GM12878 (cell line): Measurements from ENCODE around the gene ACOT13. TPM values are rescaled to one million over a fixed set of nuclear protein-coding genes. Genes with fewer than 3 reads are reported as not detected.

Experiments used
- ATAC-seq: fragments of 200-7000 bp; cut with Tn5 transposase; 3 replicates; pipeline ENCODE4 v1.9.1; 2020; ENCODE audit warnings: mild to moderate bottlenecking, moderate library complexity
- BruUV-seq: library from RNA; stranded (reverse); fragments of 400-500 nt; replicated peaks from 2 replicates; lab custom pipeline; 2021; lab: Mats Ljungman, UMichigan
- CTCF ChIA-PET: fragments of 300-600 bp; sonication (Branson Sonifier 250); formaldehyde crosslinking; extraction: SDS; loops from one replicate; lab custom pipeline; 2021; ENCODE audit warnings: inconsistent platforms; lab: Yijun Ruan, JAX
- POLR2A ChIA-PET: fragments of 350-600 bp; formaldehyde crosslinking; extraction: SDS; loops from one replicate; lab custom pipeline; 2021; ENCODE audit warnings: inconsistent platforms; lab: Charles Lee
- RAD21 ChIA-PET: fragments of 300-600 bp; sonication (Branson Sonifier 250); formaldehyde crosslinking; loops from one replicate; lab custom pipeline; 2023; ENCODE audit warnings: antibody characterized with exemption; ENCODE audit not compliant: unreplicated experiment; lab: Charles Lee
- SMC1A ChIA-PET: fragments of 300-600 bp; sonication (Branson Sonifier 250); formaldehyde crosslinking; loops from one replicate; lab custom pipeline; 2023; ENCODE audit not compliant: unreplicated experiment, uncharacterized antibody; lab: Charles Lee
- DNase-seq: peaks from one replicate; pipeline ENCODE4 v3.0.0-alpha.2; 2011; ENCODE audit warnings: low read depth, low spot score
- FAIRE-seq: peaks from 3 replicates; lab custom pipeline; 2011; peaks lifted over from hg19 to GRCh38; lab: Jason Lieb, UNC
- H2AFZ ChIP-seq: 2 replicates; pipeline ENCODE4 v1.6.0; 2011; ENCODE audit warnings: low read depth, low read length, control low read depth; ENCODE audit not compliant: control insufficient read depth
- H3K27ac ChIP-seq: 2 replicates; pipeline ENCODE4 v1.5.1; 2011; ENCODE audit warnings: control low read depth; ENCODE audit not compliant: control insufficient read depth, insufficient read depth
- H3K27me3 ChIP-seq, 2 experiments: replicated peaks in 1 of 2; 2 replicates each; pipeline versions ENCODE4 v1.6.0 to v1.6.1; 2011; ENCODE audit warnings: low read length in 1 of 2; ENCODE audit not compliant: control insufficient read depth in 2 of 2, insufficient read depth in 2 of 2
- H3K36me3 ChIP-seq, 2 experiments: 2 replicates each; pipeline ENCODE4 v1.5.1; 2011; ENCODE audit warnings: low read length in 1 of 2; ENCODE audit not compliant: control insufficient read depth in 2 of 2, insufficient read depth in 2 of 2
- H3K4me1 ChIP-seq: 2 replicates; pipeline ENCODE4 v1.6.1; 2011; ENCODE audit warnings: mild to moderate bottlenecking, low read length, moderate library complexity, mixed read lengths; ENCODE audit not compliant: control insufficient read depth, insufficient read depth
- H3K4me2 ChIP-seq: 2 replicates; pipeline ENCODE4 v1.6.0; 2011; ENCODE audit warnings: control low read depth; ENCODE audit not compliant: control insufficient read depth, insufficient read depth
- H3K4me3 ChIP-seq: fragments of 200-600 bp; sonication (generic); 2 replicates; pipeline ENCODE4 v1.5.1; 2016
- H3K79me2 ChIP-seq: 2 replicates; pipeline ENCODE4 v1.6.0; 2011; ENCODE audit warnings: low read length; ENCODE audit not compliant: control insufficient read depth, insufficient read depth
- H3K9ac ChIP-seq: 2 replicates; pipeline ENCODE4 v1.8.0; 2011; ENCODE audit warnings: low read length, control low read depth, mixed read lengths; ENCODE audit not compliant: control insufficient read depth, insufficient read depth
- H3K9me3 ChIP-seq: replicated peaks from 3 replicates; pipeline ENCODE4 v1.5.1; 2011; ENCODE audit warnings: mild to moderate bottlenecking, low read length; ENCODE audit not compliant: control insufficient read depth, insufficient read depth
- H4K20me1 ChIP-seq: 2 replicates; pipeline ENCODE4 v1.6.0; 2011; ENCODE audit not compliant: control insufficient read depth, insufficient read depth
- CREB1 ChIP-seq: IDR thresholded peaks from 2 replicates; pipeline ENCODE4 v1.6.1; 2012; ENCODE audit warnings: low read depth, mild to moderate bottlenecking, inconsistent platforms
- IRF4 ChIP-seq: IDR thresholded peaks from 2 replicates; pipeline ENCODE4 v1.6.1; 2011; ENCODE audit warnings: low read depth, low read length
- MTA3 ChIP-seq: IDR thresholded peaks from 2 replicates; pipeline ENCODE4 v1.6.1; 2012; ENCODE audit warnings: low read length, inconsistent platforms, borderline replicate concordance
- NKRF ChIP-seq: fragments of 450-650 bp; conservative IDR thresholded peaks from 2 replicates; pipeline ENCODE4 v1.6.1; 2017; ENCODE audit warnings: mild to moderate bottlenecking, moderate library complexity
- WGBS: methylation state at CpG from one replicate; pipeline ENCODE4 v1.1.6; 2016; ENCODE audit warnings: low lambda C conversion rate; ENCODE audit not compliant: insufficient replicate concordance, insufficient coverage; ENCODE audit errors: missing lambda C conversion rate; 5-methylcytosine and 5-hydroxymethylcytosine counted together
- in situ Hi-C: fragments of 300-500 bp; cut with MboI; formaldehyde crosslinking; loops from 9 replicates; pipeline ENCODE4 v1.14.3; 2018; ENCODE audit warnings: mixed read lengths
- intact Hi-C: fragments of 100-400 bp; cut with micrococcal nuclease; formaldehyde crosslinking; loops from one replicate; pipeline ENCODE4 v1.14.2; 2022; ENCODE audit not compliant: unreplicated experiment
- polyA plus RNA-seq, 11 experiments: library from polyadenylated mRNA; depleted of rRNA in 4 of 11; unstranded in 6 of 11; stranded (reverse) in 5 of 11; fragments of >200 nt; fragmentation: Nextera tagmentation in 4 of 11; fragmentation: Illumina TruSeq in 1 of 11; extraction: Ambion mirVana in 4 of 11; extraction: Trizol in 1 of 11; gene quantifications; 1 replicate in 1 of 11; 2 replicates in 10 of 11; pipeline versions ENCODE4 v1.2.1 to v1.2.3, GENCODE V29; 2011 to 2016; ENCODE audit warnings: inconsistent platforms in 2 of 11, missing spikeins in 2 of 11, low read depth in 1 of 11
- total RNA-seq, 4 experiments: library from RNA; depleted of rRNA in 3 of 4; stranded (reverse); fragments of >200 nt in 3 of 4; fragmentation: Illumina TruSeq in 1 of 4; extraction: Trizol in 1 of 4; gene quantifications; 2 replicates each; pipeline versions ENCODE4 v1.2.1 to v1.2.3, GENCODE V29; 2013 to 2021

ACOT13 gene
- total and polyA plus RNA-seq, 10 of the 15 experiments (the other 5 are each of a cell fraction or from before 2014, with no cell fraction given): 6.0 to 60.6 (median 36.6) TPM

DNA sequence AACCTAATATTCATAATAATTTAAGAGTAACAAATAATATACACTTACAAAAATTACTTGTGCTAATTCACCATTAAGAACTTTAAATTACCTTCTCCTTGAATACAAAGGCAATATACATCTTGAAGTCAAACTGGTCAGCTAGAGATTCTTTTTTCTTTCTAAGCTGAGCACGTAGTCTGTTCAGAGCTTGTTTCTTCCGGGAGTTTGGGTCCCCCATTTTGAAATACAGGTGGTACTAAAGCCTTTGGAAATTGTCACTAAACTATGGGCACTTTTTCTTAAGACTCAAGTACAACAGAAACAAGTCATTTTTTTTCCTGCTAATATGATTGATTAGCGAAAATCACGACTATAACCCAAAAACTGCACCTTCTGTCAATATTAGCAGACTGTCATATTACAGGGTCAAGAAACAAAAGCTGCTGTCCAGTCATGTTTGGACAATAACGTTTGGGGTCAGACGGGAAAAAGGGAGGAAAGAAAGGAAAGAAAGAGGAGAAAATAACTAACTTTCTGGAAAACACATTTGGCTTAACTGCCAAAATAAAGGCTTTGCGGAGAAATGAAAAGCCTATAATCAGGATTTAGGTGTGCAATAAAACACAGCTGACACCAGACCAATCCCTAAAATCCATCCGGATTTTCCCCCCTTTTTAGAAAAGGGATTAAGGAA is 51.7 kb downstream of the ACOT13 start:
- H3K4me3 ChIP-seq: peak overlapping the region; percentile 86
- no peaks in the 10 kb centered on the region; the same call in 1 of the 2 replicates for H3K4me1 ChIP-seq
- 5% methylated on average over 8 of the region's 8 CpGs for WGBS
- SMC1A ChIA-PET: interaction anchor here (0.7 to 2.7 kb wide), 11 partner anchors 14 to 435 kb away, joined by 3 to 11 read pairs (median 4); no protein-coding TSS in a partner anchor
- FAIRE-seq (no peak), ATAC-seq (no peak), DNase-seq (no peak)
- peaks cover 0 to 21% of the 10 kb centered on the region in 2 experiments; a peak in 3 of 4 replicates for H3K36me3 ChIP-seq
- H4K20me1 ChIP-seq: peaks cover 11% of the 10 kb centered on the region; the same call in 1 of the 2 replicates
- POLR2A ChIA-PET: interaction anchor here (0.6 to 3.5 kb wide), 14 partner anchors 10 to 1802 kb away, joined by 3 to 25 read pairs (median 6); no protein-coding TSS in a partner anchor
- H3K9me3 ChIP-seq: no peaks in the 10 kb centered on the region
- CTCF ChIA-PET: interaction anchor here (0.7 to 1.9 kb wide), 6 partner anchors 25 to 286 kb away, joined by 3 to 12 read pairs (median 3); no protein-coding TSS in a partner anchor
- H3K4me2 ChIP-seq: peak overlapping the region; percentile 90
- no peaks in the 10 kb centered on the region for H3K27me3 ChIP-seq
- H3K9ac ChIP-seq: peak overlapping the region; percentile 99
- in situ Hi-C loops: loop anchor here (25.0 kb wide), 1 partner anchor 656 kb away; no protein-coding TSS in a partner anchor
- H2AFZ ChIP-seq: no peak overlapping the region
- peak overlapping the region; percentile 95 for H3K27ac ChIP-seq
- RAD21 ChIA-PET: interaction anchor here (0.6 to 2.3 kb wide), 11 partner anchors 17 to 309 kb away, joined by 3 to 13 read pairs (median 4); partner anchors contain the start of gene TDP2
- H3K79me2 ChIP-seq: peaks cover 70% of the 10 kb centered on the region
- TF ChIP-seq NKRF (0 out of 2 replicates have a peak, but pooled peaks have one; percentile 9), MTA3 (no peak), IRF4 (no peak), CREB1 (0 out of 2 replicates have a peak, but pooled peaks have one; percentile 14)
- intact Hi-C loops: loop anchor here (10.0 kb wide), 1 partner anchor 306 kb away; no protein-coding TSS in a partner anchor
- BruUV-seq: no TSS peak
